ENCODE measurements around the gene ZBED4. TPM values are rescaled to one million over a fixed set of nuclear protein-coding genes. Genes with fewer than 3 reads are reported as not detected.

ZBED4 gene
- polyA plus RNA-seq, 1 experiment: 6.3 TPM

DNA sequence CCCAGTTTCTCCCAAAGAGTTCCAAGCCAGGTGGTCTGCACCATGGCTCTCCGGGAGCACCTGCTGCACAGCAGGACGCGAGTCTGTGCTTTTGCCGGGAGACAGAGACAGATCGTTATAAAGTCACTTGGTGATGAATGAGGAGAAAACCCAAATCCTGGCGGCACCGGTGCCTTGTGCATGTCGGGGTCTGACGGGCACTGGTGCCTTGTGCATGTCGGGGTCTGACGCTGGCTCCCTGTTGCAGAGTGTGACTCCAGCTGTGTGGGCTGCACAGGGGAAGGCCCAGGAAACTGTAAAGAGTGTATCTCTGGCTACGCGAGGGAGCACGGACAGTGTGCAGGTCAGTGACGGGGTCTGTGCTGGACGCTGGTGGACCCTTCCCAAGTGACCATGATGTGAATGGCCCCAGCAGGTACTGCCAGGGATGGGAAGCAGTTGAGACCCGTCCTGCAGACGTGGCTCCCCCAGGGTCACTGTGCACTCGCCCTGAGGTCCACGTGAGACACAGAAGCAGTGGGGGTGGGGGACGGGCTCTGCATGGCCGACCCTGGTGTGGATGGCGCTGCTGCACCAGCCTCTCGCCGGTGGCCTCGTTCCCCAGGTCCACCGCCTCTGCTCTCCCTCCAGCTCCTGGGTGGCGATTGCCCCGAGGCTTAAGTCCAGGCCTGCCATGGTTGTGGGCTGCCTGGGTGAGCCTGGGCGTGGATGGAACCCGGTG, 70.6 kb downstream of the ZBED4 start:
- Histone ChIP-seq H3K27me3 (ENCODE audit: control insufficient read depth, insufficient read depth, low read length) (no peaks in the 10 kb centered on the region), H3K27ac (ENCODE audit: low read depth, low read length) (no peak overlapping the region), H3K4me3 (ENCODE audit: low read depth, low read length) (no peak overlapping the region), H3K9me3 (ENCODE audit: control insufficient read depth, insufficient read depth, low read length) (no peaks in the 10 kb centered on the region; the same call in 1 of the 2 replicates)
- DNase-seq (ENCODE audit: low read depth, low spot score): no peak
- CTCF ChIA-PET: no interaction called here
- POLR2A ChIA-PET: no interaction called here
- TF ChIP-seq, protein P1, sequence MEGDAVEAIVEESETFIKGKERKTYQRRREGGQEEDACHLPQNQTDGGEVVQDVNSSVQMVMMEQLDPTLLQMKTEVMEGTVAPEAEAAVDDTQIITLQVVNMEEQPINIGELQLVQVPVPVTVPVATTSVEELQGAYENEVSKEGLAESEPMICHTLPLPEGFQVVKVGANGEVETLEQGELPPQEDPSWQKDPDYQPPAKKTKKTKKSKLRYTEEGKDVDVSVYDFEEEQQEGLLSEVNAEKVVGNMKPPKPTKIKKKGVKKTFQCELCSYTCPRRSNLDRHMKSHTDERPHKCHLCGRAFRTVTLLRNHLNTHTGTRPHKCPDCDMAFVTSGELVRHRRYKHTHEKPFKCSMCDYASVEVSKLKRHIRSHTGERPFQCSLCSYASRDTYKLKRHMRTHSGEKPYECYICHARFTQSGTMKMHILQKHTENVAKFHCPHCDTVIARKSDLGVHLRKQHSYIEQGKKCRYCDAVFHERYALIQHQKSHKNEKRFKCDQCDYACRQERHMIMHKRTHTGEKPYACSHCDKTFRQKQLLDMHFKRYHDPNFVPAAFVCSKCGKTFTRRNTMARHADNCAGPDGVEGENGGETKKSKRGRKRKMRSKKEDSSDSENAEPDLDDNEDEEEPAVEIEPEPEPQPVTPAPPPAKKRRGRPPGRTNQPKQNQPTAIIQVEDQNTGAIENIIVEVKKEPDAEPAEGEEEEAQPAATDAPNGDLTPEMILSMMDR (IDR thresholded peaks at IDR 0.05; ENCODE audit: low read depth, low read length): no peak

DNA sequence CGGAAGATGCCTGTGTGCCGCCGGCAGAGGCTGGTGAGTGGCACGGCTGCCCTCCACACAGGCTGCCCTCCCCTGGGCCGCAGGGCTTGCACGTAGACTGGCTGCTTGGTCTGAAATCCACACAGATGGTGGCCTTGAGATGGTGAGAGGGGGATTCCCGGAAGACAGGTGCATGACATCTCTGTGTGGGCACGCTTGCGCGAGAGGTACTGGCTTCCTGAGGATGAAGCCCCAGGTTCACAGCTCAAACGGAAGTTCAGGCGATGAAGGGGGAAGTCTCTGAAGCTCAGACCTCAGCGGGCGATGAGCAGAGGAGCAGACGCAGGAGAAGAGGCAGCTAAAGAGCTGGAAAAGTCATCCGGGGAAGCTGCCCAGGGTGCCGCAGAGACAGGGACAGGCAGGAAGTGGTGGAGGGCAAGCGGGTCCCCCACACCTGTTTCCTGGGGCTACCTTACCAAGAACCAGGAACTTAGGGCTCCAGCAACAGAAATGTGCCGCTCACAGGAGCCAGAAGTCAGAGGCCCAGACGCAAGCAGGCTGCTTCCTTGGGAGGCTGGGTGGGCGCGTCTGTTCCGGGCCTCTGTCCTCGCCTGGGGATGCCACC, 72.0 kb downstream of the ZBED4 start:
- no peaks in the 10 kb centered on the region; the same call in 1 of the 2 replicates for H3K9me3 ChIP-seq (ENCODE audit: control insufficient read depth, insufficient read depth, low read length)
- H3K27ac ChIP-seq (ENCODE audit: low read depth, low read length): no peak overlapping the region
- DNase-seq (ENCODE audit: low read depth, low spot score): no peak
- no peak overlapping the region for H3K4me3 ChIP-seq (ENCODE audit: low read depth, low read length)
- no peaks in the 10 kb centered on the region for H3K27me3 ChIP-seq (ENCODE audit: control insufficient read depth, insufficient read depth, low read length)
- ChIA-PET CTCF (no interaction called here), POLR2A (no interaction called here)
- TF ChIP-seq, protein P1 (IDR thresholded peaks at IDR 0.05; ENCODE audit: low read depth, low read length): no peak

DNA sequence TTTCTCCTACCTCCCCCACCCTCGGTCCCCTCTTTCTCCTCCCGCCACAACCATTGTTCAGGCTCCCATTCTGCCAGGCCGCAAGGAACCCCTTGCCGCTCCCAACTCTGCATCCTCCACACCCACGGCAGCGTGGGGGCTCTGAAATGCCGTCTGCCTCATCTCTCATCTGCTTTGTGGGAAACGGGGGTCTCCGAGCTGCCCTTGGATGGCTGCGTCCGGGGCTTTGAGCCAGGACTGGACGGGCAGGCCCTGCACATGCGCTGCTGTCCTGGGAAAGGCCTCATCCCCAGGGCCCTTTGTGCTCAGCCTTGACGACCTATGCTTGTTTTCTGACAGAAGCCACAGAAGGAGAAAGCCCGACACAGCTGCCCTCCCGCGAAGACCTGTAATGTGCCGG, 73.3 kb downstream of the ZBED4 start:
- H3K9me3 ChIP-seq (ENCODE audit: control insufficient read depth, insufficient read depth, low read length): no peaks in the 10 kb centered on the region; the same call in 1 of the 2 replicates
- no peak overlapping the region for H3K4me3 ChIP-seq (ENCODE audit: low read depth, low read length)
- TF ChIP-seq, protein P1 (IDR thresholded peaks at IDR 0.05; ENCODE audit: low read depth, low read length): no peak
- CTCF ChIA-PET: no interaction called here
- no peaks in the 10 kb centered on the region for H3K27me3 ChIP-seq (ENCODE audit: control insufficient read depth, insufficient read depth, low read length)
- no peak for DNase-seq (ENCODE audit: low read depth, low spot score)
- POLR2A ChIA-PET: no interaction called here
- no peak overlapping the region for H3K27ac ChIP-seq (ENCODE audit: low read depth, low read length)

DNA sequence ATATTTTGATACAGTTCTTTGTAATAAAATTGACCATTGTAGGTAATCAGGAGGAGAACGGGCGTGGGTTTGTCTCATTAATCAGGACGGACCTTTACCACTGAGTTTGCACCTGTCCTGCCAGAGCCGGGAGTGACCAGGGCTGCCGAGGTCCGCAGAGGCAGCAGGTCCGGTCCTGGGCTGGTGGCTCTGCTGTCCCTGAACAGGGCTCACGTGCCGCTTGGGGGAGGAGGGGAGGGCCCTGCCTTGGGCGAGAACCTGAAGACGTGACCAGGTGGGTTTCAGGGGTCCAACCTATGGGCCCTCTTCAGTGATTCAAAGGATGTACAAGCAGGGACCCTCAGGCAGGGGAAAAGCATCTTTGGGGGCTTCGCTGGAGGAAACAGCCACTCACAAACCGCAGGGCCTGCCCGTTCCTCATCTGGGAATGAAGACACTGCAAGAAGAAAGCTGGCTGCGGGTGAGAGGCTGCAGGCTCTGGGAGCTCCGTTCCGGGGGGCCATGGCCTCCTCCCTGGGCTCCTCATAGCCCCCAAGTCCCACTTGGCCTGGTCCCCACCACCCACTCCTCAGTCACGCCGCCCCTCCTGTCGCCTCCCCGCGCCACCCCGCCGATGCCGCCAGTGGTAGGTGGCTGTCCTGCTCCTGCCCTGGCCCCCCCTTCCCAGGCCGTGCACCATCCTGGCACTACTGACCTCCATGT, 74.0 kb downstream of the ZBED4 start:
- TF ChIP-seq, protein P1 (IDR thresholded peaks at IDR 0.05; ENCODE audit: low read depth, low read length): no peak
- no peak overlapping the region for H3K4me3 ChIP-seq (ENCODE audit: low read depth, low read length)
- CTCF ChIA-PET: interaction anchor here (1.1 to 1.2 kb wide), 2 partner anchors 97 to 103 kb away, joined by 3 to 5 read pairs; no protein-coding TSS in a partner anchor
- DNase-seq (ENCODE audit: low read depth, low spot score): no peak
- H3K27me3 ChIP-seq (ENCODE audit: control insufficient read depth, insufficient read depth, low read length): no peaks in the 10 kb centered on the region
- POLR2A ChIA-PET: no interaction called here
- H3K27ac ChIP-seq (ENCODE audit: low read depth, low read length): no peak overlapping the region
- no peaks in the 10 kb centered on the region; the same call in 1 of the 2 replicates for H3K9me3 ChIP-seq (ENCODE audit: control insufficient read depth, insufficient read depth, low read length)

DNA sequence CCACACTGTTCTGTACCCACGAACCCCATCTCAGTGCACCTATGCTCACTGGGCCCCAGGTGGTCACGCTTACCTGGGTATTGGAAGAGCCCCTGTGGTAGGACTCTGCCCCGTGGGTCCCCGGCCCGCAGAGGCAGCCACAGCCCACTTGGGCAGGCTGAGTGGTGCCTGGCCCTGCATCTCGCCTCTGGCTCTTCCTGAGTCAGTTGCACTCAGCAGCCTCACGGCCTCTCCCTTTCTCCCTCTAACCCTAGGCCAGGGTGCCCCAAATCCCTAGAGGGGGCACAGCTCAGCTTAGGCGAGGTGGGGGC, 74.5 kb downstream of the ZBED4 start:
- Histone ChIP-seq H3K4me3 (ENCODE audit: low read depth, low read length) (no peak overlapping the region), H3K27ac (ENCODE audit: low read depth, low read length) (no peak overlapping the region), H3K9me3 (ENCODE audit: control insufficient read depth, insufficient read depth, low read length) (no peaks in the 10 kb centered on the region), H3K27me3 (ENCODE audit: control insufficient read depth, insufficient read depth, low read length) (no peaks in the 10 kb centered on the region)
- DNase-seq (ENCODE audit: low read depth, low spot score): no peak
- ChIA-PET CTCF (interaction anchor here (1.1 to 1.2 kb wide), 2 partner anchors 97 to 102 kb away, joined by 3 to 5 read pairs; no protein-coding TSS in a partner anchor), POLR2A (no interaction called here)
- TF ChIP-seq, protein P1 (IDR thresholded peaks at IDR 0.05; ENCODE audit: low read depth, low read length): no peak

Measured in AG04450 (cell line).